Tibial nerve (tissue), 3 donors: ENCODE measurements around the gene TOM1L1.

Experiments
- CTCF ChIP-seq, 5 experiments: fragments of 200-600 bp in 3 of 5; fragments of 450-650 bp in 2 of 5; sonication (generic) in 3 of 5; IDR thresholded peaks; one replicate each; pipeline ENCODE4 v1.5.1; 2016 to 2019; ENCODE audit warnings: antibody characterized with exemption in 5 of 5, mild to moderate bottlenecking in 3 of 5, moderate library complexity in 2 of 5
- POLR2A ChIP-seq, 2 donors: fragments of 450-650 bp; IDR thresholded peaks; one replicate each; pipeline ENCODE4 v1.6.1; 2017; ENCODE audit warnings: antibody characterized with exemption in 2 of 2, mild to moderate bottlenecking in 2 of 2, moderate library complexity in 2 of 2

GRCh38 chr17:54996441-54996840 lies 95.8 kb downstream of the TOM1L1 start:
- no peak for TF ChIP-seq CTCF (IDR thresholded peaks at IDR 0.05)
- no peak for TF ChIP-seq POLR2A (IDR thresholded peaks at IDR 0.05)
